Peyer's patch (tissue), 4 donors: Measurements from ENCODE around the gene CA5A.

Experiments
- CTCF ChIP-seq, 6 experiments: fragments of 450-650 bp in 4 of 6; fragments of 200-600 bp in 2 of 6; sonication (generic) in 1 of 6; IDR thresholded peaks; one replicate each; pipeline ENCODE4 v1.5.1; 2017 to 2019; ENCODE audit warnings: antibody characterized with exemption in 6 of 6, mild to moderate bottlenecking in 3 of 6, moderate library complexity in 1 of 6
- POLR2A ChIP-seq, 2 donors: fragments of 450-650 bp; IDR thresholded peaks; one replicate each; pipeline ENCODE4 v1.5.1; 2017; ENCODE audit warnings: antibody characterized with exemption in 2 of 2, mild to moderate bottlenecking in 2 of 2, moderate library complexity in 2 of 2

- TF ChIP-seq CTCF (IDR thresholded peaks at IDR 0.05) (no peak), POLR2A (IDR thresholded peaks at IDR 0.05) (no peak)
Observed at GRCh38 chr16:87860553-87861299, 75.6 kb downstream of the CA5A start.
